Activated naive CD8-positive, alpha-beta T cell (primary cell): ENCODE measurements around the gene PARP15.
A peak's percentile ranks its signal among the peaks of the same experiment; 100 is the strongest.
"Not testable (repeated sequence)": the region's sequence is repeated elsewhere in the genome, so short reads cannot be mapped to it uniquely, and the experiment has no call there.

Source experiments
- H3K27ac Mint-ChIP-seq: one replicate; pipeline ENCODE4 v1.8.0; 2021; ENCODE audit warnings: mixed read lengths
- H3K27me3 Mint-ChIP-seq: one replicate; pipeline ENCODE4 v1.8.0; 2021; ENCODE audit warnings: mixed read lengths
- H3K36me3 Mint-ChIP-seq: one replicate; pipeline ENCODE4 v1.8.0; 2021; ENCODE audit warnings: mixed read lengths
- H3K4me1 Mint-ChIP-seq: one replicate; pipeline ENCODE4 v1.8.0; 2021; ENCODE audit warnings: low read depth, mixed read lengths
- H3K4me3 Mint-ChIP-seq: one replicate; pipeline ENCODE4 v1.8.0; 2021; ENCODE audit warnings: mild to moderate bottlenecking, mixed read lengths
- H3K9me3 Mint-ChIP-seq: one replicate; pipeline ENCODE4 v1.8.0; 2021; ENCODE audit warnings: low read depth, mixed read lengths

PARP15 gene

DNA sequence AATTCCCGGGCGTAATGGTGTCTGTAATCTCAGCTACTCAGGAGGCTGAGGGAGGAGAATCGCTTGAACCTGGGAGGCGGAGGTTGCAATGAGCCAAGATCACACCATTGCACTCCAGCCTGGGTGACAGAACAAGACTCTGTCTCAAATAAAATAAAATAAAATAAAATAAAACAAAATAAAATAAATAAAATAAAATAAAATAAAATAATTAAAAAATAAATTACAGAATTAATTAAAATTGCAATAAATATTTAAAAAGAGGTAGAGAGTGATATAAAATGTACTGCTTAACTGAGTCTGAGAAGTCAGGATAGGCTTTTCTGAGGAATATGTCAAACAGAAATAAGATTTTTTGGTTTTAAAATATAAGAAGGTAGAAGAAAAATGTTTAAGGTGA lies 80.9 kb downstream of the PARP15 start:
- H3K27me3 Mint-ChIP-seq, H3K36me3 Mint-ChIP-seq, H3K4me1 Mint-ChIP-seq, H3K27ac Mint-ChIP-seq, H3K4me3 Mint-ChIP-seq, H3K9me3 Mint-ChIP-seq: not testable (repeated sequence)

DNA sequence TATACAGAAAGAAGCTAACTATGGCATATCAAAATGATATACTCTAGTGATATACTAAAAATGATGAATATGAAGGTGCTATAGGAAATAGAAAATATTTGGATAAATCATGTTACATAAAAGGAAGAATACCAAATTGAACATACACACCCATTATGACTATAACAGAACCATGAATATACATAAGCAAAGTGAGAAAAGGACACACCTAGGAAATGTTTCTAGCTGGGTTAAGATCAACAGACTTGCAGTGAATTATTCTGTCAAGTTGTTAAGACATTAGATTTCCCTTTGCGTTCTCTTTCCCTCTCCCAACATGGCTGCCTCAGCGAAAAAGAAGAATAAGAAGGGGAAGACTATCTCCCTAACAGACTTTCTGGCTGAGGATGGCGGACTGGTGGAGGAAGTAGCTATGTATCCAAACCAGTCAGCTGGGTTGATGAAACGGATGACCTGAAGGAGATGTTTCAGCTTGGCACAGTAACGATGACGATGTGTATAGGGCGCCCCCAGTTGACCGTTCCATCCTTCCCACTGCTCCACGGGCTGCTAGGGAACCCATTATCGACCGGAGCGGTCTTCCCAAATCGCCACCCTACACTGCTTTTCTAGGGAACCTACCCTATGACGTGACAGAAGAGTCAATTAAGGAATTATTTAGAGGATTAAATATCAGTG lies 83.0 kb downstream of the PARP15 start:
- Mint-ChIP-seq H3K27ac (no peak overlapping the region), H3K4me1 (no peaks in the 10 kb centered on the region), H3K9me3 (no peaks in the 10 kb centered on the region), H3K4me3 (no peak overlapping the region), H3K27me3 (peaks cover 3% of the 10 kb centered on the region), H3K36me3 (no peaks in the 10 kb centered on the region)

GRCh38 chr3:122661633-122662032 lies 84.2 kb downstream of the PARP15 start:
- Mint-ChIP-seq H3K27me3 (no peaks in the 10 kb centered on the region), H3K27ac (no peak overlapping the region), H3K4me1 (no peaks in the 10 kb centered on the region), H3K4me3 (no peak overlapping the region), H3K9me3 (no peaks in the 10 kb centered on the region), H3K36me3 (no peaks in the 10 kb centered on the region)

- no peaks in the 10 kb centered on the region for H3K36me3 Mint-ChIP-seq
- no peaks in the 10 kb centered on the region for H3K9me3 Mint-ChIP-seq
- H3K27me3 Mint-ChIP-seq = no peaks in the 10 kb centered on the region
- H3K4me3 Mint-ChIP-seq = no peak overlapping the region
- no peaks in the 10 kb centered on the region for H3K4me1 Mint-ChIP-seq
- H3K27ac Mint-ChIP-seq = no peak overlapping the region
These were observed 85.1 kb downstream of the PARP15 start for GRCh38 chr3:122662505-122662904.

GRCh38 chr3:122665226-122665786 lies 87.9 kb downstream of the PARP15 start:
- Mint-ChIP-seq H3K27me3 (no peaks in the 10 kb centered on the region), H3K27ac (no peak overlapping the region), H3K9me3 (no peaks in the 10 kb centered on the region), H3K36me3 (peaks cover 4% of the 10 kb centered on the region), H3K4me1 (peaks cover 13% of the 10 kb centered on the region), H3K4me3 (no peak overlapping the region)

- peaks cover 4% of the 10 kb centered on the region for H3K36me3 Mint-ChIP-seq
These were observed 88.4 kb downstream of the PARP15 start for GRCh38 chr3:122665881-122666280.

DNA sequence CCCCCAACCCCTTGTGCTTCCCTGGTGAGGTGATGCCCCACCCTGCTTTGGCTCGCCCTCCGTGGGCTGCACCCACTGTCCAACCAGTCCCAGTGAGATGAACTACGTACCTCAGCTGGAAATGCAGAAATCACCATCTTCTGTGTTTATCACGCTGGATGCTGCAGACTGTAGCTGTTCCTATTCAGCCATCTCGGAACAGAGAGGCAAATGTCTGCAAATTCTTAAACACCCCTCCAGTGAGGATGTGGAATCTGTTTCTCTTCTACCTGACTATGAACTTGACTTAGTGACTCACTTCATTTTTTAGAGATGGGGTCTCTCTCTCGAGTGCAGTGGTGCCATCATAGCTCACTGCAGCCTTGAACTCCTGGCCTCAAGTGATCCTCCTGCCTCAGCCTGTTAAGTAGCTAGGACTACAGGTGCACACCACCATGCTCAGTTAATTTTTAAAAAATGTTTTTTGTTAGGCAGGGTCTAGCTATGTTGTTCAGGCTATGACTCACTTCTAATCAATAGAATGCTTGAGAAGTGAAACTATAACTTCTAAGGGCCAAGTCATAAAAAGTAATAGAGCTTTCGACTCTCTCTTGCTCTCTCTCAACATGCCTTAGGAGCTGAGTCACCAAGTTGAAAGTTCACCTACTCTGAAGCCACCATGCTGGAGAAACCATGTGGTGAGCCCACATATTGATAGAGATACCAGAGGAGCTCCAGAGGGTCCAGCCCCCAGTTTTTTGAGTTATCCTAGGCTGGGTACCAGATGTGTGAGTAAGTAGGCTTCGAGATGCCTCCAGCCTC lies 91.7 kb downstream of the PARP15 start:
- no peaks in the 10 kb centered on the region for H3K27me3 Mint-ChIP-seq
- peaks cover 13% of the 10 kb centered on the region for H3K4me1 Mint-ChIP-seq
- peaks cover 4% of the 10 kb centered on the region for H3K36me3 Mint-ChIP-seq
- no peaks in the 10 kb centered on the region for H3K9me3 Mint-ChIP-seq
- H3K27ac Mint-ChIP-seq = peak overlapping the region; percentile 81
- H3K4me3 Mint-ChIP-seq = no peak overlapping the region

More at GRCh38 chr3:122665881-122666280, 88.4 kb downstream of the PARP15 start:
- Mint-ChIP-seq H3K27ac (no peak overlapping the region), H3K27me3 (no peaks in the 10 kb centered on the region), H3K4me1 (peaks cover 13% of the 10 kb centered on the region), H3K9me3 (no peaks in the 10 kb centered on the region), H3K4me3 (no peak overlapping the region)

GRCh38 chr3:122671553-122671952 lies 94.1 kb downstream of the PARP15 start:
- Mint-ChIP-seq H3K4me3 (no peak overlapping the region), H3K36me3 (peaks cover 4% of the 10 kb centered on the region)

DNA sequence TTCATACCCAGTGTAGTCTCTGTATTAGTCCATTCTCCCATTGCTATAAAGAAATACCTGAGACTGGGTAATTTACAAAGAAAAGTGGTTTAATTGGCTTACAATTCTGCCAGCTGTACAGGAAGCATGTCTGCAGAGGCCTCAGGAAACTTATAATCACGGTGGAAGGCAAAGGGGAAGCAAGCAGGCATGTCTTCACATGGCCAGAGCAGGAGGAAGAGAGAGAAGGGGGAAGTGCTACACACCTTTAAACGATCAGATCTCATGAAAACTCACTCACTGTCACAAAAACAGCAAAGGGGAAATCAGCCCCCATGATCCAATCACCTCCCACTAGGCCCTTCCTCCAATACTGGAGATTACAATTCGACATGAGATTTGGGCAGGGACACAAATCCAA lies 96.9 kb downstream of the PARP15 start:
- no peak overlapping the region for H3K4me3 Mint-ChIP-seq
- H3K9me3 Mint-ChIP-seq = no peaks in the 10 kb centered on the region
- peaks cover 16% of the 10 kb centered on the region for H3K4me1 Mint-ChIP-seq
- no peak overlapping the region for H3K27ac Mint-ChIP-seq
- H3K36me3 Mint-ChIP-seq = no peaks in the 10 kb centered on the region
- no peaks in the 10 kb centered on the region for H3K27me3 Mint-ChIP-seq

More at GRCh38 chr3:122671553-122671952, 94.1 kb downstream of the PARP15 start:
- Mint-ChIP-seq H3K27ac (no peak overlapping the region), H3K9me3 (no peaks in the 10 kb centered on the region), H3K27me3 (no peaks in the 10 kb centered on the region), H3K4me1 (peaks cover 13% of the 10 kb centered on the region)

DNA sequence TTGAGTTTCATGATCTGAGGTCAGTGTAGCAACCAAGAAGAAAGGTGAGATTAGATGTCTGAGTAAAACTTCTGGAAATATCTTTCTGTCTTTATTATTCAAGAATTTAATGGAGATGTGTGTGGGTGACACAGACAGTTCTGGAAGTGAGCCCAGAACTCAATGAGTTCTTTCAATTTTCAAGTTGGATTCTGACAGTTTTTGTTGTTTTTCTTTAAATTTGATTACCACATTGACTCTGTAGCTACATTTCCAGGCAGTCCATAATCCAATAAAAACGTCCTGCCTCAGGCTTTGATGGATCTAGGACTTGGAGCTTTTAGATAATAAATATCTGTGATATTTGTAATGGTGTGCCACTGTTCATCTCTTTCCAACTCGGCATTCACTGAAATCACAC lies 99.3 kb downstream of the PARP15 start:
- peaks cover 29% of the 10 kb centered on the region for H3K4me1 Mint-ChIP-seq
- no peak overlapping the region for H3K27ac Mint-ChIP-seq
- H3K27me3 Mint-ChIP-seq = no peaks in the 10 kb centered on the region
- H3K4me3 Mint-ChIP-seq = no peak overlapping the region
- no peaks in the 10 kb centered on the region for H3K36me3 Mint-ChIP-seq
- no peaks in the 10 kb centered on the region for H3K9me3 Mint-ChIP-seq

DNA sequence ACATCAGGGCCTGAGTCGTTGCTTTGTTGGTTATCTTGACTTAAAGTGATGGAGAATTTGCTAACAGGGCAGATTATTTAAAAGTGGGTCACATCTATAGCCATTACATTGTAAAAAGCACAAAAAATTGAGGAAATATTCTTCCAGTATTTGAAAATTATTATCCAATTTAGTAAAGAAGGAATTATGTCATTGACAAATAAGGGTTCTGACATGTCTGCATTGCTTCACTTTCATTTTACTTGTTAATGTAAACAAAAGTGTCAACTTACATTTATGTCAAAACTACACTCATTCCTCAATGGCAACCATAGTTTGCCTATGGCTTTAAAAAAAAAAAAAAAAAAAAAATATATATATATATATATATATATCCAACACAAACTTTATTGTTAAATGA lies 99.8 kb downstream of the PARP15 start:
- no peaks in the 10 kb centered on the region for H3K36me3 Mint-ChIP-seq
- H3K4me3 Mint-ChIP-seq = no peak overlapping the region
- no peaks in the 10 kb centered on the region for H3K27me3 Mint-ChIP-seq

DNA sequence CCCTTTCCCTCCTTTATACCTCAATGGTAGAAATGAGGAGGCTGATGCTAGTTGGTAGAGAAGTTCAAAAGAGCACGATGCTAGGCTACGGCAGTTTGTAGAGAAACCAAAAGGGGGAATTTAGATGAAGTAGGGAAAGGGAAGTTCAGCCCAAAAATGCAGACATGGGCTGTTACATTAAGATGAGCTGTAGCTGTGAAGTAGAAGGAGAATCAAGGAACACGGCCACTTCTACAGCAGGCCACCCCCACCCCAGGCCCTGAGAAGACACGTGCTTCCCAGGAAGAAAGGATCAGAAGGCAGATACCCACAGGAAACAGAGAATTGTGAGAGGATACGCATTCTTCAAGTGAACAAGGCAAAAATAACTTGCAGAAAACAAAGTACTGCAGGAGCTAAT lies 101.1 kb downstream of the PARP15 start:
- peaks cover 46% of the 10 kb centered on the region for H3K4me1 Mint-ChIP-seq
- H3K4me3 Mint-ChIP-seq = no peak overlapping the region
- no peaks in the 10 kb centered on the region for H3K36me3 Mint-ChIP-seq
- H3K9me3 Mint-ChIP-seq = no peaks in the 10 kb centered on the region
- peak overlapping the region; percentile 17 for H3K27ac Mint-ChIP-seq
- no peaks in the 10 kb centered on the region for H3K27me3 Mint-ChIP-seq

More for the DNA sequence above, 99.8 kb downstream of the PARP15 start:
- Mint-ChIP-seq H3K9me3 (no peaks in the 10 kb centered on the region), H3K4me1 (peaks cover 33% of the 10 kb centered on the region), H3K27ac (no peak overlapping the region)

DNA sequence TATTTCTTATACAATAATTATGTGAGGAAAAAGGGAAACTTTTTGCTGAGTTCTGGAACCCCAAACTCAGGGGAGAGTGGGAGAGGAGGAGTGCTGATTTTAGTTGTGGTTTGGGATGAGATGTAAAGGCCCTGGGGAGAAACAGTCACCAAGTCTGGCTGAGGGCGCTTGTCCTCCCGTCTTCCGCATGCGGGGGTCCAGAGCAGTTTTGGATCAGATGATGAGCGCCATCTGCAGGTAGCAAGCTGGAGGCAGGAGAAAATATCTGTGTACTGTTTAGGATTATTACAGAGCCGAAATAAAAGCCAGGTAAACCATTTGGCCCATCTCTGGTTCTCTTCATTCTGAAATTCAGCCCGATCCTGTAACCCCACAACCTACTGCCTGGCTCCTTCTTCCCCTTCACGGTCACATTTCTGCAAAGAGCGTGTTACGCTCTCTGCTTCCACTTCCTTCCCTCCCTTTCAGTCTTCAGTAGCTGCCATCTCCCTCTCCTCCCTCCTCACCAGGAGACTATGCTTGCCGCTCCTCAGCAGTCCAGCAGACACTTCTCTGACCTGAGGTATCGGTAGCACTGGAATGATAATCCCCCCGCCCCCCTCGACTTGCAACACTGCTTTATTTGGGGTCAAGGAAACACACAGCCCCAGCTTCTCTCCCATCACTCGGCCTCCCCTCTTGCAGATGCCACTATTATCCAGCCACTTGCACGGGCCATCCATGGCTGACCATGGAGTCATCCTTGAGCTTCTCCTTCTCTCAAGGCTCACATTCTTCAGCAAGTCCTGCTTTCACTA lies 101.8 kb downstream of the PARP15 start:
- peak overlapping the region; percentile 99 for H3K27ac Mint-ChIP-seq
- H3K36me3 Mint-ChIP-seq = no peaks in the 10 kb centered on the region
- peaks cover 54% of the 10 kb centered on the region for H3K4me1 Mint-ChIP-seq
- H3K9me3 Mint-ChIP-seq = no peaks in the 10 kb centered on the region
- H3K27me3 Mint-ChIP-seq = no peaks in the 10 kb centered on the region
- peak overlapping the region; percentile 97 for H3K4me3 Mint-ChIP-seq

- H3K27me3 Mint-ChIP-seq = no peaks in the 10 kb centered on the region
- H3K4me3 Mint-ChIP-seq = peak overlapping the region; percentile 97
- H3K9me3 Mint-ChIP-seq = no peaks in the 10 kb centered on the region
- H3K4me1 Mint-ChIP-seq = peaks cover 59% of the 10 kb centered on the region
- peaks cover under 1% of the 10 kb centered on the region for H3K36me3 Mint-ChIP-seq
- peak overlapping the region; percentile 99 for H3K27ac Mint-ChIP-seq
These were observed 102.5 kb downstream of the PARP15 start for GRCh38 chr3:122679882-122680474.
